ENCODE results near the gene RNF208.

- TF ChIP-seq CHD2 (IDR thresholded peaks at IDR 0.05; ENCODE audit: low read length, partially characterized antibody) (no peak), EHF (CRISPR knock-in tag; IDR thresholded peaks at IDR 0.05) (no peak), CTCF (IDR thresholded peaks at IDR 0.05) (no peak), KDM5A (IDR thresholded peaks at IDR 0.05) (no peak), CBX8 (IDR thresholded peaks at IDR 0.05) (no peak), HOXB5 (CRISPR knock-in tag; IDR thresholded peaks at IDR 0.05) (no peak), HDAC2 (IDR thresholded peaks at IDR 0.05) (no peak), MYC (IDR thresholded peaks at IDR 0.05; ENCODE audit: borderline replicate concordance, low read length) (no peak), POLR2A (IDR thresholded peaks at IDR 0.05; ENCODE audit: low read length) (no peak), FOXS1 (CRISPR knock-in tag; IDR thresholded peaks at IDR 0.05) (no peak), SREBF2 (IDR thresholded peaks at IDR 0.05) (no peak), USF2 (IDR thresholded peaks at IDR 0.05) (no peak)
Measured at GRCh38 chr9:137228506-137228967, 6.5 kb upstream of the RNF208 start.
